GM23338 (cell line): Measurements from ENCODE around the gene PLOD2. TPM values are rescaled to one million over a fixed set of nuclear protein-coding genes. Genes with fewer than 3 reads are reported as not detected.

ENCODE experiments used
- ATAC-seq: fragments of 200-7000 bp; cut with Tn5 transposase; 3 replicates; pipeline ENCODE4 v1.9.1; 2020
- DNase-seq: peaks from one replicate; pipeline ENCODE4 v3.0.0-alpha.2; 2015; ENCODE audit warnings: low spot score
- H2AFZ ChIP-seq: fragments of 200-600 bp; sonication (generic); 2 replicates; pipeline ENCODE4 v1.8.0; 2016; ENCODE audit warnings: antibody characterized with exemption, mild to moderate bottlenecking, moderate library complexity
- H3F3A ChIP-seq: fragments of 200-600 bp; sonication (generic); replicated peaks from 2 replicates; pipeline ENCODE4 v1.8.0; 2017; ENCODE audit warnings: antibody characterized with exemption, mixed run types, low read depth
- H3K27ac ChIP-seq: fragments of 200-600 bp; sonication (generic); 2 replicates; pipeline ENCODE4 v1.6.1; 2016; ENCODE audit warnings: low read depth
- H3K27me3 ChIP-seq: fragments of 200-600 bp; sonication (generic); 2 replicates; pipeline ENCODE4 v1.8.0; 2016; ENCODE audit warnings: mild to moderate bottlenecking, mixed run types, moderate library complexity; ENCODE audit not compliant: insufficient read depth
- H3K36me3 ChIP-seq: fragments of 200-600 bp; sonication (generic); 2 replicates; pipeline ENCODE4 v1.8.0; 2016; ENCODE audit warnings: mild to moderate bottlenecking; ENCODE audit not compliant: insufficient read depth
- H3K4me1 ChIP-seq: fragments of 200-600 bp; sonication (generic); 2 replicates; pipeline ENCODE4 v1.8.0; 2016; ENCODE audit warnings: mild to moderate bottlenecking, moderate library complexity; ENCODE audit not compliant: insufficient read depth
- H3K4me2 ChIP-seq: fragments of 200-600 bp; sonication (generic); 2 replicates; pipeline ENCODE4 v1.7.1; 2017; ENCODE audit warnings: mixed run types
- H3K4me3 ChIP-seq: fragments of 200-600 bp; sonication (generic); 2 replicates; pipeline ENCODE4 v1.6.1; 2016; ENCODE audit warnings: mixed run types
- H3K79me2 ChIP-seq: fragments of 200-600 bp; sonication (generic); replicated peaks from 2 replicates; pipeline ENCODE4 v1.8.0; 2017; ENCODE audit warnings: mild to moderate bottlenecking; ENCODE audit not compliant: insufficient read depth
- H3K9me2 ChIP-seq: fragments of 200-600 bp; sonication (generic); 2 replicates; pipeline ENCODE4 v1.8.0; 2017; ENCODE audit not compliant: insufficient read depth
- H4K20me1 ChIP-seq: fragments of 200-600 bp; sonication (generic); replicated peaks from 2 replicates; pipeline ENCODE4 v1.8.0; 2017; ENCODE audit warnings: mild to moderate bottlenecking; ENCODE audit not compliant: insufficient read depth
- H3K27ac Mint-ChIP-seq: 2 replicates; pipeline ENCODE4 v1.8.0; 2020; ENCODE audit warnings: inconsistent platforms, mild to moderate bottlenecking, moderate library complexity, mixed read lengths
- H3K27me3 Mint-ChIP-seq: 3 replicates; pipeline ENCODE4 v1.8.0; 2022; ENCODE audit warnings: low read depth, mild to moderate bottlenecking, moderate library complexity, mixed read lengths, inconsistent platforms; ENCODE audit not compliant: insufficient read depth, poor library complexity
- H3K36me3 Mint-ChIP-seq: 3 replicates; pipeline ENCODE4 v1.8.0; 2021; ENCODE audit warnings: low read depth, mild to moderate bottlenecking, inconsistent platforms, moderate library complexity, mixed read lengths
- H3K4me1 Mint-ChIP-seq: 3 replicates; pipeline ENCODE4 v1.8.0; 2020; ENCODE audit warnings: mild to moderate bottlenecking, inconsistent platforms, mixed read lengths
- H3K4me3 Mint-ChIP-seq: 3 replicates; pipeline ENCODE4 v1.8.0; 2021; ENCODE audit warnings: moderate library complexity, mild to moderate bottlenecking, inconsistent platforms, mixed read lengths
- H3K9me3 Mint-ChIP-seq: 3 replicates; pipeline ENCODE4 v1.8.0; 2020; ENCODE audit warnings: moderate library complexity, mild to moderate bottlenecking, inconsistent platforms, mixed read lengths
- CREB1 ChIP-seq: fragments of 250-450 bp; sonication (Bioruptor Pico); IDR thresholded peaks from 2 replicates; pipeline ENCODE4 v1.5.0; 2020; ENCODE audit warnings: low read depth, mild to moderate bottlenecking, moderate library complexity
- CTCF ChIP-seq, 2 experiments: fragments of 200-600 bp in 1 of 2; sonication (generic) in 1 of 2; conservative IDR thresholded peaks; 2 replicates each; pipeline versions ENCODE4 v1.5.1 to v1.6.1; 2016 to 2017; ENCODE audit warnings: antibody characterized with exemption in 2 of 2, low read depth in 2 of 2, mild to moderate bottlenecking in 2 of 2, moderate library complexity in 1 of 2
- ETS1 ChIP-seq: IDR thresholded peaks from 2 replicates; pipeline ENCODE4 v1.6.1; 2016; ENCODE audit warnings: antibody characterized with exemption
- EZH2 ChIP-seq: fragments of 200-600 bp; sonication (generic); IDR thresholded peaks from one replicate; pipeline ENCODE4 v1.8.0; 2017; ENCODE audit warnings: antibody characterized with exemption, mild to moderate bottlenecking, low read depth; ENCODE audit not compliant: unreplicated experiment
- EZH2phosphoT487 ChIP-seq: fragments of 200-600 bp; sonication (generic); IDR thresholded peaks from one replicate; pipeline ENCODE4 v1.8.1; 2018; ENCODE audit warnings: antibody characterized with exemption; ENCODE audit not compliant: unreplicated experiment
- NANOG ChIP-seq: IDR thresholded peaks from 2 replicates; pipeline ENCODE4 v1.6.1; 2016; ENCODE audit warnings: antibody characterized with exemption, borderline replicate concordance
- POLR2AphosphoS5 ChIP-seq: IDR thresholded peaks from 2 replicates; pipeline ENCODE4 v1.6.1; 2016; ENCODE audit warnings: antibody characterized with exemption, low read depth
- STAT1 ChIP-seq: IDR thresholded peaks from one replicate; pipeline ENCODE4 v1.6.1; 2016; ENCODE audit warnings: antibody characterized with exemption; ENCODE audit not compliant: unreplicated experiment
- ZNF114 ChIP-seq: fragments of 250-450 bp; sonication (Bioruptor Pico); IDR thresholded peaks from 2 replicates; pipeline ENCODE4 v1.5.0; 2020; ENCODE audit warnings: mild to moderate bottlenecking, moderate library complexity
- ZNF331 ChIP-seq: fragments of 250-450 bp; sonication (Bioruptor Pico); IDR thresholded peaks from 2 replicates; pipeline ENCODE4 v1.5.0; 2020; ENCODE audit warnings: low read depth, mild to moderate bottlenecking, moderate library complexity
- long read RNA-seq: library from polyadenylated mRNA; unstranded; transcript quantifications from one replicate; pipeline ENCODE4 v2.0.0, GENCODE V29; 2020; ENCODE audit not compliant: unreplicated experiment
- polyA plus RNA-seq: library from polyadenylated mRNA; unstranded; fragments of >200 nt; fragmentation: Nextera tagmentation; extraction: Ambion mirVana; gene quantifications from 2 replicates; pipeline ENCODE4 v1.2.1, GENCODE V29; 2016
- total RNA-seq: library from RNA; depleted of rRNA; stranded (reverse); fragments of >200 nt; shearing (Covaris generic); gene quantifications from 2 replicates; pipeline ENCODE4 v1.2.3, GENCODE V29; 2014; rRNA removed
- TF ChIP-seq, protein P1 (sequence below): IDR thresholded peaks from one replicate; pipeline ENCODE4 v1.6.1; 2018; ENCODE audit warnings: antibody characterized with exemption; ENCODE audit not compliant: unreplicated experiment

The PLOD2 gene
- 30.5 and 31.7 TPM in 2 replicates for total RNA-seq
- 19.3 and 26.7 TPM in 2 replicates for polyA plus RNA-seq
- long read RNA-seq, partial matches to known transcripts, result 3 of 10 reads
- long read RNA-seq, other reads (novel, unspliced or antisense), result 1 of 10 reads

DNA sequence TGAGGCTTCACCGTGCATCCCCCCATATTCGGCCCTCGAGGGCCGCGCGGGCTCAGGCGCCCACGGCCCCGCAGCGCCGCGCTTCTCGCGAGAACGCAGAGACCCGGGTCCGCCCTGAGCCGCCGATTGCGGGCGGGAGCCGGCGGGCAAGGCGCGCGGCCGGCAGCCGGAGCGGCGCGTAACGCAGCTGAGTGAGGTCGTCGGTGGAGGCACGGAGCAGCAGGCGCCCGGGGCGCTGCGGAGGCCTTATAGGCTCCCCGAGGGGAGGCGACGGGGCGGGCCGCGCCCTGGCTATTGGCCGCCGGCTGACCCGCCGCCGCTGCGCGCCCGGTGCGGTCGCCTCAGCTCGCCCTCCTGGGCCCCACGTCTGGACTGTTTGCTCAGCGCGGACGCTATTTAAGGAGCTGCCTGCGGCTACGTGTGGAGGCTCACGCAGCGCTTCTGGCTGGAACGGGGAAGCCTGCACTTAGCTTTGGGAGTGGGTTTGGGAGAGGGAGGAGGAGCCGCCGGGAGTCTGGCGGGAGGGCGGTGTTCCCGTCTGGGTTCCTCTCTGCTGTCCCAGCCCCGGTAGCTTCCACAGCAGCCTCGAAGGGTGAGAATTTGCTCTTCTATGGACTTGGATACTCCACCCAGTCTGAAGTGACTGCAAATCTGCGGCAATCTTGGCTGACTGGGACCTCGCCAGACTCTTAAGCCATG lies at the start of gene PLOD2:
TSS of gene PLOD2 (minus strand) at position 221 of the 699 bp plus-strand sequence. CDS start at position 26, 195 bp downstream.
- peak within 1 kb of the TSS; percentile 65 for H3K27ac ChIP-seq
- H3K36me3 ChIP-seq, result no peaks in the 10 kb centered on the region
- H3K9me3 Mint-ChIP-seq, result no peaks in the 10 kb centered on the region
- H3K4me1 ChIP-seq, result peaks cover 36% of the 10 kb centered on the region
- peaks cover 43% of the 10 kb centered on the region for H3K4me1 Mint-ChIP-seq
- DNase-seq, result peak; percentile 86
- peak within 1 kb of the TSS; percentile 57 for H3K4me3 ChIP-seq
- H3K27me3 ChIP-seq, result peaks cover 16% of the 10 kb centered on the region
- peaks cover 8% of the 10 kb centered on the region for H3K27me3 Mint-ChIP-seq
- H3K36me3 Mint-ChIP-seq, result no peaks in the 10 kb centered on the region
- no peaks in the 10 kb centered on the region for H4K20me1 ChIP-seq
- H3K27ac Mint-ChIP-seq, result peak within 1 kb of the TSS; percentile 90
- TF ChIP-seq STAT1 (no peak), CTCF (conservative IDR thresholded peaks at IDR 0.05; ENCODE audit: low read depth in 2 of 2) (no peak), NANOG (no peak), EZH2phosphoT487 (no peak), ZNF331 (CRISPR knock-in tag) (no peak), CREB1 (CRISPR knock-in tag) (peak; percentile 34; the same call in 1 of the 2 replicates), ETS1 (no peak), ZNF114 (CRISPR knock-in tag) (no peak), EZH2 (no peak), POLR2AphosphoS5 (peak; percentile 66; the same call in 1 of the 2 replicates)
- TF ChIP-seq, protein P1, sequence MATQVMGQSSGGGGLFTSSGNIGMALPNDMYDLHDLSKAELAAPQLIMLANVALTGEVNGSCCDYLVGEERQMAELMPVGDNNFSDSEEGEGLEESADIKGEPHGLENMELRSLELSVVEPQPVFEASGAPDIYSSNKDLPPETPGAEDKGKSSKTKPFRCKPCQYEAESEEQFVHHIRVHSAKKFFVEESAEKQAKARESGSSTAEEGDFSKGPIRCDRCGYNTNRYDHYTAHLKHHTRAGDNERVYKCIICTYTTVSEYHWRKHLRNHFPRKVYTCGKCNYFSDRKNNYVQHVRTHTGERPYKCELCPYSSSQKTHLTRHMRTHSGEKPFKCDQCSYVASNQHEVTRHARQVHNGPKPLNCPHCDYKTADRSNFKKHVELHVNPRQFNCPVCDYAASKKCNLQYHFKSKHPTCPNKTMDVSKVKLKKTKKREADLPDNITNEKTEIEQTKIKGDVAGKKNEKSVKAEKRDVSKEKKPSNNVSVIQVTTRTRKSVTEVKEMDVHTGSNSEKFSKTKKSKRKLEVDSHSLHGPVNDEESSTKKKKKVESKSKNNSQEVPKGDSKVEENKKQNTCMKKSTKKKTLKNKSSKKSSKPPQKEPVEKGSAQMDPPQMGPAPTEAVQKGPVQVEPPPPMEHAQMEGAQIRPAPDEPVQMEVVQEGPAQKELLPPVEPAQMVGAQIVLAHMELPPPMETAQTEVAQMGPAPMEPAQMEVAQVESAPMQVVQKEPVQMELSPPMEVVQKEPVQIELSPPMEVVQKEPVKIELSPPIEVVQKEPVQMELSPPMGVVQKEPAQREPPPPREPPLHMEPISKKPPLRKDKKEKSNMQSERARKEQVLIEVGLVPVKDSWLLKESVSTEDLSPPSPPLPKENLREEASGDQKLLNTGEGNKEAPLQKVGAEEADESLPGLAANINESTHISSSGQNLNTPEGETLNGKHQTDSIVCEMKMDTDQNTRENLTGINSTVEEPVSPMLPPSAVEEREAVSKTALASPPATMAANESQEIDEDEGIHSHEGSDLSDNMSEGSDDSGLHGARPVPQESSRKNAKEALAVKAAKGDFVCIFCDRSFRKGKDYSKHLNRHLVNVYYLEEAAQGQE, result no peak
- peak within 1 kb of the TSS; percentile 79 for H3K4me2 ChIP-seq
- H2AFZ ChIP-seq, result peak within 1 kb of the TSS; percentile 90
- H3K79me2 ChIP-seq, result peaks cover 35% of the 10 kb centered on the region
- H3K9me2 ChIP-seq, result 0 out of 2 replicates have a peak, but pooled peaks cover 7% of the 10 kb centered on the region
- peak within 1 kb of the TSS; percentile 84 for H3K4me3 Mint-ChIP-seq
- H3F3A ChIP-seq, result peaks cover 6% of the 10 kb centered on the region; the same call in 1 of the 2 replicates
- peak; percentile 87 for ATAC-seq
